Measurements from ENCODE around the gene FAM20B.

The FAM20B gene

DNA sequence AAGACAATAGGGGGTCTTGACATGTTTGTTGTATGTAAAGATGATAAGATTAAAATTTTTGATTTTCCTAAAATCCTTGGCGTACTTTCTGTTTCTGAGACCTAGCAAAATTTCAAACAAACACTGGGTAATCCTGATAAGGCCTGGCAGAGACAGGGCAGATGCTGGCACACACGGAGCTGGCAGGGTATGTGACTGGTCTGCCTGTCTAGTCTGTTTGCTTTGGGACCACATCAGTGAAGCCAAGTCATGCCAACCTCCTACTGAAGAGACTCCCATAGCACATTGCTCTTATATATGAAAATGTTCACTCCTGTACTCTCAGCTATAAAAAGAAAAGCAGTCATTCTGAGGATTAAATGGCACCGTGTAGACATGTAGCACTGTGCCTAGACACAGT lies 70.2 kb downstream of the FAM20B start:
- DNase-seq: no peak

DNA sequence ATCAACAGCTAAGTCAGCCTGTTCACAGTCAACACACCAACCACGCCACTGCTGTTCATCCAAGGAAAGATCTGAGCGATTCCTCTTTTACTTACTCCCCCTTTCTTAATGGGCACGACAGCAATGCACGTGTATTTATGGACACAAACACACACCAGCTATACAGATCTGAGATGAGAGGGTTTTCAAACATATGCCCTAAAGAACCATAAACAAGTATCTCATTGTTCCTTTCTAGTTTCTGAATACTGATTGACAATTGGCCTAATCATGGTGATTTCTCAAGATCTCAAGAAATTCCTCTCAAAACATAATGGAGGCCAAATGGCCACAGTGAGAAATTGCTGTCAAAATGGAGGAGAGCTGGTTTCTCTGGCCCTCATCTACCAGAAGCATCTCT lies 74.2 kb downstream of the FAM20B start:
- DNase-seq: no peak

DNA sequence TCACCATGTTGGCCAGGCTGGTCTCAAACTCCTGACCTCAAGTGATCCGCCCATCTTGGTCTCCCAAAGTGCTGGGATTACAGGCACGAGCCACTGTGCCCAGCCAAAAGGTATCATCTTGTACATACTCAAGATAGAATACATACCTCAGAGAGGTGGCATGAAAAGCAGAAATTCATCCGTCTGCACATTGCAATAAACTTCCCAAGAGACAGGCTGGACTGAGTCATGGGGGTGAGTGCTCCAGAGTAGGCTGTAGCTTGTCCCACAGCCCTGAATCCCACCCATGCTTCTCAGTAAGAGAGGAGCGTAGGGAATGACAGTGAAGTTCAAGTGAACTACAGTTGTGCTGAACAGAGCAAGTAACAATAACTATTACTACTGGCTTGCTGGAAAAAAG lies 75.9 kb downstream of the FAM20B start:
- DNase-seq: no peak

- DNase-seq: no peak
Observed at GRCh38 chr1:179103999-179104398, 78.3 kb downstream of the FAM20B start.

DNA sequence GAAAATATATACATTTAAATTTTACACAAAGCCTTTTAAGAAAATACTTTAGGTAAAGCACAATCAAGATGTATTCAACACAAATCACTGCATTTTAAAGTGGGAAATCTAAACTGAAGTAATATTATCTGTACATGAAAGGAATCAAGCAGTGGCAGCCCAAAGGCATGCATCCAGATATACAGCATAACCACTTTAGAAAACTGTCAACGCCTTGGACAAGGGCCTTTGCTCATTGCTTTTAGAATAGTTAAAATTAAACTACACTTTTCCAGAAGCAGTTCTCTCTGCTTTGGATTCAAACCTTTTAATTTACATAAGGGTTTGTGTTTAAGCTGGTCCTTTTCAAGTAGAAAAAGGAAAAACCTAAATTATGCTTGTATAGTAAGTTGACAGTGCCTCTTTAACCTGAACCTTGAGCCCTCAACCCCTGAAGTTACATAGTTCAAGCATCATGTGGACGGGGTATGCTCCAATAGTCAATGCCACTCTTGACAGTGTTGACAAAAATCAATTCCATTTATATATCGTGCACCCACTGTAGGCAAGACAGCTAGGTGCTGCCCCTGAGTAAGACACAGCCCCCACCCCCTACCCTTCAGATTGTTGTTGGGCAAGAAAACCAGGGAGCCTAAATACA lies 79.0 kb downstream of the FAM20B start:
- DNase-seq: no peak

DNA sequence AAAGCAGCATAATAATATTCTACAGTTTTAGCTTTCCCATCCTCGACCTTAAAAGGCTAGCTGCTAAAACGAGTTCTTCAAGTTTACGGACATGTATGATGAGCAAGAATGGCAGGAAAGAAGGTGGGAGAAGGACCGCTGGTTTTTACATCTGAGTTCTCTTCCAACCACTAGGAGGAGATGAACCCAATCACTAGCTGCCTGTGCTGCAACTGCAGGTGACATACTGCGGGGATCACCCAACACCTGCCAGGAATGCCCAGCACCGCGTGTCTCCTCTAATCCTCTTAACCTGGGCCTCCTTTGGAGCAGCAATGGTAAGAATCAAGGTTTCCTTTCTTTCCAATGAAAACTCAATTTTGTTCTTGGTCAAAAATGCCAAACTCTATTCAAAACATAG lies 79.7 kb downstream of the FAM20B start:
- no peak for DNase-seq

- no peak for DNase-seq
Observed at GRCh38 chr1:179107706-179108629, 82.3 kb downstream of the FAM20B start.

DNA sequence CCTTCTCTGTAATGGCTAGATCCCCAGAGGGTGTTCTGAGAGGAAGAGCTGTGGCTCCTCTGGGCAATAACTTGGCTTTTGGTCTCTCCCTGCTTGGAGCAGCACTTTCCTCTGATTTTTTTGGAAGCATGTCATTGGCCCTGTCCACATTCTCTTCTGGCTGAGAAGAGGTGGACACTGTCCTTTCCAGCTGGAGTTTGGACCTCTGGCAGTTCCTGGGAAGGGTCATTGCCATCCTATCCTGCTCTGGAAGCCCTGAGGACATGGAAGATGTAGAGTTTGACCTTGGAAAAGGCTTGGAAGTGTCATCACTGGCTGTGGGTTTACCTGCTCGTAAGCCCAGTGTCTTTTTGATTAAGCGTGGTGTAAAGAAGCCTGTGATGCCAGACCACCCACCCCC lies 83.0 kb downstream of the FAM20B start:
- DNase-seq: no peak

DNA sequence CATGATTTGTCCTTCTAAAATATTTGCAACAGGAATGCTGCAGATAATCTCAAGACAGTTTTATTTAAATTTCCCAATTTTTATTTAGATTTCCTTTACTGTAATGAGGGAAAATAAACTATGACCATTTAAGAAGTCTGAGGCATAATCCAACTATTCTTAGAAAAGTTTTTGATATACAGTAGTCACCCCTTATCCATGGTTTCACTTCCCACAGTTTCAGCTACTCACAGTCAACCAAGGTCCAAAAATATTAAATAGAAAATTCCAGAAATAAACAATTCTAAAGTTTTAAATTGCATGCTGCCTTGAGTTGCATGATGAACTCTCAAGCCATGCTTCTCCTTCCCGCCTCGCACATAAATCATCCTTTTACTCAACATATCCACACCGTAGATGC lies 89.5 kb downstream of the FAM20B start:
- no peak for DNase-seq

DNA sequence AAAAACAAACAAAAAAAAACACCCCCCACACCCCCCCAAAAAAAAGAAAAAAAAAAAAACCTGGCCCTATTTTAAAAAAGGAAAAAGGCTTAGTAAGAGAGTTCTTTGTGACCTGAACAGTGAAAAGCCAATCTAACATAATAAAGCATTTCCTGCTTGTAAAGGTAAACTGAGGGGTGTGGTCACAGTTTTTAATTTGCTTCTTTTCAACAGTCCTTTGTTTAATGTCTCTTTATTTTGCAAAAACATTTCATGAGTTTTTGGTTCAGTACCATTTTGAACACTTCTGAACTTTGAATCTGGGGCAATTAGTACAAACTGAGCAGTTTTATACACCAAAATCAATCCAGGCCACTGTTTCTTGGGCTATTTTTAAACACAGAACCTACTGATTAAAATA lies 93.8 kb downstream of the FAM20B start:
- DNase-seq: no peak

GRCh38 chr1:179120736-179121135 lies 95.0 kb downstream of the FAM20B start:
- DNase-seq: no peak

DNA sequence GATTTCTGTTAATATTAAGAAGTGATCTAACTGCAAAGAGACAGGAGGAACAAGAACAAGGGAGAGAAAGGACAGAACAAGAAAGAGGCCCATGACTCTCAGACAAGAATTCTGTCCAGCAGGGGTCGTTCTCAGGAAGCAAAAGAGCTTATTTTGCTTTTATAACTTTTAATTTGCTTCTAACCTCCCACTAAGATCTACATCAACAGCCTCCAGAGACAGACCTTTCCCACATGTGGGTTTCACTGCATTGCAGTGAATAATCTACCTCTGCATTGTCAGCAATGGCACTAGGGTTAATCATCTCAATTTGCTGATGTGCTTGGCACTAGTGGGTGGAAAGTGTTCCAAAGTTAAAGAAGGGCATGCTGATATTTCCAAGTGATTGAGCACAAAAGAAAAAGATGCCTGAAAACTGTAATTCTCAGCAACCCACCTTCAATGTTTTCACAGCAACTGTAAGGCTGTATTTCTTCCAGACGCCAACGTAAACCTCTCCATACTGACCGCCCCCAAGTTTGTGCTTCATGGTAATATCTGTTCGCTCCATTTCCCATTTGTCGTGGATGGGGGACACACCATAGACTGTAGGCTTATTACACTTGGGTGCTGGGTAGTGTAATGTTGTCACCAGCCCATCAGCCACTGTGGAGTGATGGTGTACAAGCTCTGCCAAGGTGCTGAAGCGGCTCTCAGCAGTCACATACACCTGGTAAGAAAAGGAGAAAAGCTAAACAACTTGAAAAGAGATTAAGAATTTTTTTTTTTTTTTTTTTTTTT lies 95.7 kb downstream of the FAM20B start:
- peak; percentile 50 to 63 for DNase-seq

DNA sequence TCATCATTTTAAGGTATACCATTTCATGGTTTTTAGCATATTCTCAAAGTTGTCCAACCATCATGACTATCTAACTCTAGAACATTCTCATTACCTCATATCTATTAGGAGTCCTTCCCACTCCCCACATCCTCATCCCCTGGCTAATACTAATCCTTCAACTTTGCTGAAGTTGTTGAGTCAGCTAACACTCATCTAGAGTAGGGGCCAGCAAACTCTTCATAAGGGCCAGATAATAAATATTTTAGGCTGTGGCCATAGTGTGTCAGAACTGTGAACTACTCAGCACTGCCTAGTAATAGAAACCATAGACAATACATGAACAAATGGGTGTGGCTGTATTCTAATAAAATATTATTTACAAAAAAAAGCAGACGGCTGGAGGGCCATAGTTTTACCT lies 99.2 kb downstream of the FAM20B start:
- no peak for DNase-seq
